SHP77 (cell line): Measurements from ENCODE around the gene MPHOSPH9.
"Not testable (repeated sequence)": the region's sequence is repeated elsewhere in the genome, so short reads cannot be mapped to it uniquely, and the experiment has no call there.

Source experiments
- DNase-seq, 2 experiments: peaks; one replicate each; lab custom pipeline; 2025; lab: John Stamatoyannopoulos, UW

Gene MPHOSPH9

DNA sequence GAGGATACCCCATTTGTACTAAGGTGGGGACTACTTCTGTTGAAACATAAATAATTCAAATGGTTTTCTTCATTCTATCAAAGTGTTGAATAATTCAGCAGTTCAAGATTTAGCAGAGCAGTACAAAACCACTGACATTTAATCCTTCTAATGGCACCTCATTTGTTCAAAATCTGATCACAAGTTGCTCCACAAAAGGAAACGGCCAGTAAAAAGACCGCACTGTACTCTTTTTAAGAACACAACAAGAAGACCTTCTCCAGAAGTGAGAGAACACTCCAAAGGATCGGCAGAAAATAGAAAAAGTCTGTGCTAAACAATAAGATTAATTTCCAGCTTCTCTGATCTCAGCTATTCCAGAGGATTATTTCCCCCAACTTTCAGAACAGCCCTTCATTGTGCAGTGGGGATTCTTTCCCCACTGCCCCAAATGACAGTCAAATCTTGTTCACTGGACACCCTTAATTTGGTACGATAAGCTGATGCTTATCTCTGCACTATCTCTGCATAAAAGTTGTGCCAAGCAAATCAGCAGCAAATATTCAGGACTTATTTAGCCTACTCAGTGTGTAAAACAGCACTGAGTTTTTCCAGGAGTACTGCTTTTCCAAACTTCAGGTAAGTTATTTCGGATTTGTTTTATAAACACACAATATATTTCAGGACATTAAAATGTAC, 5.2 kb downstream of the MPHOSPH9 start:
- no peak for DNase-seq

DNA sequence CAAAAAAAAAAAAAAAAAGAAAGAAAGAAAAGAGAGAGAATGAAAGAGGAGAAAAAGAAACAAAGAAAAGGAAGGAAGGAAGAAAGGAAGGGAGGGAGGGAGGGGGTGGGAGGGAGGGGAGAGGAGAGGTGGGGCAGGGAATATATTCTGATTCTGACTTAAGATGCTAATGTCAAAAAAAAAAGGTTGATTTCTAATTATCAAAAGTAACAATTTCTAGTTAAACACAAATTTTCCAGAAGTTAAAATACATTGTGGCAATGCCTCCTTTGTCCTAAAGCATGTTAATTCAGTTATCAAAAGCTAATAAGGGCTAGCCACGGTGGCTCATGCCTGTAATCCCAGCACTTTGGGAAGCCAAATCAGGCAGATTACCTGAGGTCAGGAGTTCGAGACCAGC, 7.5 kb downstream of the MPHOSPH9 start:
- no peak for DNase-seq

DNA sequence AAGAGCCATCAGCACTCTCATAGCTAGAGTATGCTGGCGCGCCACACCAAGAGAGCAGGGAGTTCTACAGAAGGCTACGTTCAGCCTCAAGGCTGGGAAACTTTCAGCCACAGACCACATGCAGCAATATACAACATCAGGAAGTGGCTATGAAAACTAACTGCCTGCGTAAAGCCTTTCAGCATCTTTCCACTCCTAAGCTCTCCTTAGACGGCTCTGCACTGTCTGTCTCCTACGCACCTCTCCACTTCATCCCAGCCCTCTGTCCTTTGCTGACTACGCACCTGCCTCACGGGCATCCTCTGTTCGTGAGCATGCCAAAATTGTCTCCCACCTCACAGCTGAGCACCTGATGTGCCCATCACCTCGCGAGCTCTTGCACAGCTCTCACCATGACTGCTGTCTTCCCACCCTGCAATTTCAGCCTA, 9.7 kb downstream of the MPHOSPH9 start:
- DNase-seq = no peak

DNA sequence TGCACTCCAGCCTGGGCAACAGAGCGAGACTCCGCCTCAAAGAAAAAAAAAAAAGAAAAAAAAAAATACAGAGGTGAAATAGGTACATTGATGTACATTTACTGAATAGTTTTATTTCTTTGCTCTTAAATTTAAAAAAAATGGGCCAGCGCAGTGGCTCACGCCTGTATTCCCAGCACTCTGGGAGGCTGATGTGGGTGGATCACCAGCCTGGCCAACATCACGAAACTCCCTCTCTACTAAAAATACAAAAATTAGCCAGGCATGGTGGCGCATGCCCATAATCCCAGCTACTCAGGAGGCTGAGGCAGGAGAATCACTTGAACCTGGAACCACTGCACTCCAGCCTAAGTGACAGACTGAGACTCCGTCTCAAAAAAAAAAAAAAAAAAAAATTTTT, 25.1 kb downstream of the MPHOSPH9 start:
- DNase-seq = not testable (repeated sequence)

DNA sequence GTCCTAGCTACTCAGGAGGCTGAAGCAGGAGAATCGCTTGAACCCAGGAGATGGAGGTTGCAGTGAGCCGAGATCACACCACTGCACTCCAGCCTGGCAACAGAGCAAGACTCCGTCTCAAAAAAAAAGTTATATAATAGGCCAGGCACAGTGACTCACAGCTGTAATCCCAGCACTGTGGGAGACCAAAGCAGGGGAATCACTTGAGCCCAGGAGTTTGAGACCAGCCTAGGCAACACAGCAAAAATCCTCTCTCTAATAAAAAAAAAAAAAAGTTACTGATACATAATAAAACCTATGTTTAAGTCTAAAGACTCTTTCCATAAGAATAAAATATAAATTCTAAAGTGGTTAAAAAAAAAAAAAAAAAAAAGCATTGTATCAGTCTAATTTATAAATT, 26.1 kb downstream of the MPHOSPH9 start:
- not testable (repeated sequence) for DNase-seq

DNA sequence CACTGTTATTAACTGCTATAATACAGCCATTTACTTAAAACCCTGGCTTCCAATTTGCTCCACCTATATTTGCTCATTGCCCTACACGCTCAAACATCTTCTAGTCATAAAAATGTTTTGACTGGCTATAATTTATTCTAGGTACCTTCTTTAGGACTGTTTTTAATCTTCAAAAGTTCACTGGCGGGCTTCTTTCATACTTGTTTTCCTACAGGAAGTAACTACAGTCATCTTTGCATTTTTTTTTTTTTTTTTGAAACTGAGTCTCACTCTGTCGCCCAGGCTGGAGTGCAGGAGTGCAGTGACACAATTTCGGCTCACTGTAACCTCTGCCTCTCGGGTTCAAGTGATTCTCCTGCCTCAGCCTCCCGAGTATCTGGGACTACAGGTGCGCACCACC, 32.5 kb downstream of the MPHOSPH9 start:
- DNase-seq = no peak

DNA sequence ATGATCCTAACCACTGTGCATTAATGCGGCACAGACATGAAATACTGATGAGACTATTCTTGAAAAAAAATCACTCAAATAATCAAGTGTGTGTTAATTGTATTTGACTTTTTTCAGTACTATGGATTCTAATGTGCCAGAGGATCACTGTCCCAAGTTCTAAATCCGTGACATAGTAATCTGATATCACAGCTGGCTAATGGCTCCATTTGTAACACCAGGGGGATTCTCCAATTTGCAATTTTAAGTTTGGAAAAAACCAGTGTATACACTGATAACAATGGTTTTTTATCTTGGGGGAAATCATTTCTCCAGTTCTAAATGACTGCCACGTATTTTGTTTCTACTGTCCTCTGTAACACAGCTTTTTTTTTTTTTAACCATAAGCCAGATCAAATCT, 33.0 kb downstream of the MPHOSPH9 start:
- DNase-seq = no peak

DNA sequence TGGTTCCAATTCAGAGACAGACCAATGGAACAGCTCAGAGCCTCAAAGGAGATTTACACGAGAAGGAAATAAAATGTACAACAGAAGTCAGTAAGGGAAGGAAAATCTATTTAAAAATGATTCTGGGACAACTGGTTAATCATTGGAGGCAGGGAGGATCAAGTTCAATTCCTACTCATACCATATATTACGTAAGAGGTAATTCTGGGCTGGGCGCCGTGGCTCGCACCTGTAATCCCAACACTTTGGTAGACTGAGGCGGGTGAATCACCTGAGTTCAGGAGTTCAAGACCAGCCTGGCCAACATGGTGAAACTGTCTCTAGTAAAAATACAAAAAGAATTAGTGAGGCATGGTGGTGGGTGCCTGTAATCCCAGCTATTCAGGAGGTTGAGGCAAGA, 45.3 kb downstream of the MPHOSPH9 start:
- DNase-seq = no peak

DNA sequence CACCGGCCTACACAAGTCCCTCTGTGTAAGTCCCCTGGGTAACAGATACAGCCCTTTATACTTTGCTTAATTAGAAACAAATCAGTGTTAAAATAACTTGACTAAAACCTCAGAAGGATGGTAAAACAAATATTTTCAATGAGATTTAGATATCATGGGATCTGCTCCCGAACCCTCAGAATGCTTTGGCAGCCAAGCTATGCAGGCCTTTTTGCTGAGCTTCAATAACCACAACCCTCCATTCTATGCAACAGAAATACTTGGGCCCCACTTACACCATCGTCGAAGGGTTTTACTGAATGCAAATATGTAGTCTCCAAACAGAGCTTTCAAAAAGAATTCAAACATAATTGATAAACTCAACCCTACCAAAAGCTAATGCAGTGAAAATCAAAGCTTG, 52.8 kb downstream of the MPHOSPH9 start:
- DNase-seq = no peak

DNA sequence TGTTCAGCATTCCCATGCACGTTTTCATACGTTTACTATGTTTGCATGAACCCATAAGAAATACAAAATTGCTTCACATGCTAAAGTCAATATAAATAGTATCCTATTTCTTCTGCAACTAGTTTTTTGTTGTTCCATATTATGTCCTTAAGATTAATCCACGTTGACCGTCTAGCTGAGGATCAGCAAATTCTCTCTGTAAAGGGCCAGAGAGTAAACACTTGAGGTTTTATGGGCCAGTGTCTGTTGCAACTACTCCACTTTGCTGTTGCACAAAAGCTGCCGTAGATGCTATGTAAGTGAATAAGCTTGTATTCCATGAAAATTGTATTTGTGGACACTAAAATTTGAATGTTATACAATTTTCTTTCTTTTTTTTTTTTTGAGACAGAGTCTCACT, 61.0 kb downstream of the MPHOSPH9 start:
- no peak for DNase-seq

DNA sequence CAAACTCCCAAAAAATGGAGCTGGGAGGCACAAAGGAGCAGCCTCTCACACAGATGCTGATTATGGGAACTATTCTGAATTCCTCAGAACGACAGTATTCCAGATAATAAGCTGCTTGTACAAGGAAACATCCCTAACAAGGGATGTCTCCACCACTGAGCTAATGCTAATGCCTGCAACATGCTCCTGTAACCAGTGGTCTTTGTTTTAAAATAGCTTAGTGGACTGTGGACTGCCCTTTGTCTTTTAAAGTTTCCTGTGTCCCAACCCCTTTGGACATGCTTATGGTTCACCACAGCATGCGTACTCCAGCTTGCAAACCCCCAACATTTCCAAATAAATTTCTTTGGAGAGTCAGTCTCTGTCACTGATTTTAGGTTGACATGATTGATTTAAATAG, 65.6 kb downstream of the MPHOSPH9 start:
- no peak for DNase-seq

DNA sequence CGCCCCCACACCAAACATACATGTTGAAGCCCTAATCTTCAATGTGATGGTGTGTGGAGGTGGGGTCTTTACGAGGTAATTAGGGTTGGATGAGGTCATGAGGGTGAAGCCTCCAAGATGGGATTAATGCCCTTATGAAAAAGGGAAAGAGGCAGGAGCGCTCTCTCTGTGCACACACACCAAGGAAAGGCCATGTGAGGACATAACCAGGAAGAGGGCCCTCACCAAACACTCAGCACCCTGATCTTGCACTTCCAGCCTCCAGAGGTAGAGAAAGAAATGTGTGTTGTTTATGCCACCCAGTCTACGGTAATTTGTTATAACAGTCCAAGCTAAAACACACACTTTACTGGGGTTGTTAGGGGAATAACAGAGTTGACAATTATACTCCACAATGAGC, 67.4 kb downstream of the MPHOSPH9 start:
- no peak for DNase-seq

DNA sequence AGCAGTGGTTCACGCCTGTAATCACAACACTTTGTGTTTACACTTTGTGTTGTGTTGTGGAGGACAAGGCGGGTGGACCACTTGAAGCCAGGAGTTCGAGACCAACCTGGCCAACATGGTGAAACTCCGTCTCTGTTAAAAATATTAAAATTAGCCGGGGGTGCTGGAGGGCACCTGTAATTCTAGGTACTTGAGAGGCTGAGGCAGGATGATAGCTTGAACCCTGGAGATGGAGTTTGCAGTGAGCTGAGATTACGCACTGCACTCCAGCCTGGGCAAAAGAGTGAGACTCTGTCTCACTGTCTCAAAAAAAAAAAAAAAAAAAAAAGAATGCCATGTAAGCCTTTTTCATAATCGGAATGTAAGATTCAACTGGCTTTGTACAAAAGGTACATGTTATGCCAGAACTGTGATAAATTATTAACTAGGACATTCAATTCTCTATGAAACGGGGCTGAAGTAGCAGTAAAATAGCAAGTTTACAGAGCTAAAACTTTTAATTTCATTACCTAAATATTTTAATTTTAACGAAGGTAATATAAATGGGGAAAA, 68.2 kb downstream of the MPHOSPH9 start:
- no peak for DNase-seq

DNA sequence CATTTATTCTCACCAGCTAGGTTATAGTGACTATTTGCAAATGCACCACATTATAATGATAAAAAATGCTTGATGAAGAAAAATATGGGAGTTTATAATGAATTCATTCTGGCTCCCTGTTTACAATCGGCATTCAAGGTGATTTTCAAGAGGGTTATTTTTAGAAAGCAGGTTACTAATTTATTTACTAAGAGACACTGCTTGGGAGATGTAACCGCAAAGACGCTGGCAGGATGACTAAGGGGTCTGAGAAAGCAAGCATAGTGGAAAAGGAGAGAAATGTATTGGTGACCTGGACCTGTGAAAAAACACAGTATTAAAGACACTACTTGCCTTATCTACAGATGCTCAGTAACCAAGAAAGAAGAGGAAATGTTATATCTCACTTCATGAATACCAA, 68.7 kb downstream of the MPHOSPH9 start:
- DNase-seq = no peak

DNA sequence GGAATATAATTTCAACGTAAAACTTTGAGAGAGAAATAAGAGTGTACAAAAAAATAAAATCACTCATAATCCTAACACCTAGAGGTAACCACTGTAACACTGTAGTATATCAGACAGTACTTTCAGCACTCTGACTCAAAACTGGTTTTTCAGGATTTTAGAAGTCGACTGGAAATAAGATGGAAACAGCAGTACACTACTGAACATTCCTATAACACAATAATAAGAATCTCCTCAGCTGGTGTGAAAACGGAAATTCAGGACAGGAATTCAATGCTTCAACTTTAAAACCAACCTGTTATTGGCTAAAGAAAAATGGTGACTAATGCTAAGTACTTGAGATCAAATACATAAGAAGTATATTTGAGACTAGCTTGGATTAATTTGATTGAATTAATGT, 69.7 kb downstream of the MPHOSPH9 start:
- DNase-seq = no peak

DNA sequence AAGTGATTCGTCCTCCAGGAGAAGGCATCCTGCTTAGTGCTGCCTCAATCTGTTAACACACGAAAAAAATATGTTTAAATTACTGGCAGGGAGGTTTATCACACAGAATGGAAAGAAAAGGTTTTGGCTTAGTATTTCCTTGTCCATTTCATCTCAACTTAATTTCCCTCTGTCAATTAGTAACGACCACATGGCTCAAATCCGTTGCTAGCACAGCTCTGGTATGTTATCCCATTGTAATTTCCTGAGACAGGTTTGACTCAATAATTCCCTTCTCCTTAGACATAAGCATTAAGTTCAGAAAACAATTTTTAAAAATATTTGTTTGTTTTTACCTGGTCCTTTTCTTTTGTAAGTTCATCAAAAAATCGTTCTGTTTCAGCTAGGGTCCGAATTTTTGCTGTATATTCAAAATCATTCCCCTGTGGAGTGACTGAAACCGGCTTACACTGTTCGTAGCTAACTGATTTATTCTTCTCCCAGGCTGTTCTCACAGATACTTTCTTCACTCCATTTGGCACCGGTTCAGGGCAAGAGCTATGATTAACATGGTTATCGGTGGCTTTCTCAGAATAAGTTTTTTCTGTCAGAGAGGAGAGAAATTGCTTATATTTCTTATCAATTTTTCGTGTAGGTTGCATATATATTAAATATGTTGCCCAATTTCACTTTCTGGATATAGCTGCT, 72.0 kb downstream of the MPHOSPH9 start:
- no peak for DNase-seq

DNA sequence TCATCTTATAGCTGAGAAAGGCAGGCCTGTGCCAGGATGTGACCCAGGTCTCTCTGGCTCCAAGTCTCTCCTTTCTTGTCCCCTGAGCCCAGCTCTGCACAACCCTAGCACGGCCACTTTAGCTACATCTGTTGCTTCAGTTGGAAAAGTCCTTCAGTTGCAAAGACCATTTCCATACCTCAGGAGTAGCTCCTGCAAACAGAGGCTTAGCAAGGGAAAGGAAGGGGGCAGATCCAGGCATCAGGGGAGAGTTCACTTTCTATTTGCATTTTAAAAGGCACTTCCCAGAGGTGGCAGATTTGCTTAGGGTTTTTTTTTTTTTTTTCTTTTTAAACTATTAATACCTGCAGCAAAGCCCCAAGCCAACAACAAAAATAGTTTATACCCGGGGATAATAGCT, 79.0 kb downstream of the MPHOSPH9 start:
- DNase-seq = no peak

DNA sequence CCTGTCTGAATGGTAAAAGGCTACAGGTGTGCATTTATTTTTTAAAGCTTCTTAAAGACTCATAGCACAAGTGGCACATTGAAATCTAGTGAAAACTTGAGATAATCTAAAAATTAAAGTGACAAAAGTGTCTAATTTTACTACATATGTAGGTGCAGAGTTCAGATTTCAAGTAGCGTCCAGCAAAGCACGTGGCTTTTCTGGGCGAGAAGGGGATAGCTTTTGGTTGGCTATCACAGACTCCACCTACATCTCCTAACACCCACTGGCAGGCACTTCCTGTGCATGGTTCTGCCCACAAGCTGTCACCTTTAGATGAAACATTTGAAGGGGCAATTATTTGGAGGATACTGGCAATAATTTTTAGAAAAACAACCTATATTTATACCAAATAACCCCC, 80.1 kb downstream of the MPHOSPH9 start:
- peak in 1 of 2 experiments; percentile 29 for DNase-seq

DNA sequence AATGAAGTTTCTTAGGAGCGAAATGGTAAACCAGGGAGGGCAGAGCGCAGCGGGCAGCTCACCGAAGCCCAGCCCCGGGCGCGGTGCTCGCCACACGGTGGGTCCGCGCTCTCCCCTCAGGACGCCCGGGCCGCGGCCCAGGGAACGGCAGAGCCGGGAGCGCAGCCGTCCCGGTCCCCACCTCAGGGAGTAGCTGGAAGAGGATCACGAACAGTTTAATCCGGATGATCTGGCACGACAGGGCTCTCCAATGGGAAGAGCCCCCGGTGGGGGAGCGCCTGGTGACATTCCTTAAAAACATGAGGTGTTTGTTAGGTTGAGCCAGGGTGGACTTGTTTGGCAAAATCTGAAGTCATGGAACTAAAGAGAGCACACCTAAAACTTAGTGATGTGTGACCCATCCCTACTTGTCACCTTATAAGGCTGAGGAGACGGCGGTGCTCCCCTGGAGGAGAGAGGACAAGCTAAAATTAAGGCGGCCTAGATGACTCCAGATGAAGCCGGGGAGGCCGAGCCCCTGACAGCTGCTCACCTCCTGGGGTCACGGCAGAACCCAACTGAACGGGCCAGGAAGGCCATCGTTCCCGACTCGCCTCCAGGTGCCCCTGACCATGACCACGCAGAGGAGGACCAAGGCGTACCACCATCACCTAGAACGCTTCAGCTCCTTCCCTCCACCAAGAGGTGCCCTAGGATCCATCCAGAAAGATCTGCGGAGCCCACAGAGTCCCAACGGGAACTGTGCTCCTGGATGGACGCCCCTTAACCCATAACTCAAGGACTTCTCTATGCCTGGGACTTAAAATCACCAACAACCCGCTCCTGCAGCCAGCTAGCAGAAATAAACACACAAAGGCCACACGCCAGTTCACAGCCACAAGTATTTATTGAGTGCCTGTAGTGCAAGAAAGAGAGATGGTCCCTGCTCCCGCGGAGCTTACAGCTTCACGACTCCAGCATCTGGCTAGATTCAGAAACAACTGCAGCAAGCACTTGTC, 81.2 kb downstream of the MPHOSPH9 start:
- DNase-seq = peak; percentile 26 to 50

DNA sequence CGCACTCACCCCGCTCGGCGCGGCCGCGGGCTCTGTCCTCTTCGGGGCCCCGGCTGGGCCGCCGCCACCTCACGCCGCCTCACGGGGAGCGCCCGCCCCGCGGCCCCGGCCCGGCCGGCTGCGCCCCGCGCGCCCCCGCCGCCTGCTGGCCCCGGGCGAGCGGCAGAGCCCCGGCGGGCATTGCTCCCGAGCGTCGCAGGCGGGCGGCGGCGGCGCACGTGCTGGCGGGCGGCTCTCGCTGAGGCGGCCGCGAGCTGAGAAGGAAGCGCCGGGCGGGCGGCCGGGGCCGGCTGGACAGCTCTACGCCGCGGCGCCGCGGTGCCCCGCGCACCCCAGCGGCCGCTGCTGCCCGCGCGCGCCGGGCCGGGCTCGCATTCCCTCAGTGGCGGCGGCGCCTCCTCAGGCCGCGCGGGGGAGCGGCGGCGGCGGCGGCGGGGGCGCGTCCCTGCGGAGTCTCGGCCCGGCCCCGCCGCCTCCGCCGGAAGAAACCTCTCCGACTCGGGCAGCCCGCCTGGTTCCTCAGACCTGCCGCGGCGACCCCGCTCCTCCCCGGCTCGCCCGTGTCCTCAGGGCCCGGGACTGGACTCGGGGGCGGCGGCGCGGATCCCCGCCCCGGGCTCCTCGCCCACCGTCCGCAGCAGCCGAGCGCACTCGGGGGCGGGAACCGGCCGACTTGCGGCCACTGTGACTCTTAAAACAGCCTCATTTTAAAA, 82.0 kb downstream of the MPHOSPH9 start, which contains the start of gene PITPNM2:
Gene PITPNM2 (minus strand): TSS at position 347 of the 713 bp plus-strand sequence. CDS start 116,500 bp downstream, outside the sequence.
- DNase-seq = peak; percentile 48 to 50

DNA sequence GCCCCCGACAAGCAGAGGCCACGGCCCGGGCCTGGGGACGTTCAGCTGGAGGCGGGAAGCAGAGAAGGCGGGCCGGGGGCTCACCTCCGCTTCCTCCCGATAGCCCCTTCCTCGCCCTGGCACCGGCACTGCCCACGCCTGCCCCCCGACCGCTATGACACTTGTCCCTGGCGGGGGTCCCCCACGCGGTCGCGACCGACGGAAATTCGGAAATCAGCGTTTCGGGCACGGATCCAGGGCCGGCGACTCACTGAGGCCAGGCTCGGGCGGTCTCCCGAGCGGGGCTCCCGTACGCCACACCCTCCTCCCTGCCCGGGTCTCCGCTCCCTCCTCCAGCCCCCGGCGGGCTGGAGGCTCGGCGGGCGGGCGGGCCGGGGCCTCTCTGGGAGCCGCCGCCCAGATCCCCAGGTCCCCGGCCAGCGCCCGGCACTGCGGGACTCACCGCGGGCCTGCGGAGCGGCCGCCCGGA, 82.6 kb downstream of the MPHOSPH9 start:
- DNase-seq = no peak
